Stomach smooth muscle (tissue), 2 donors: Measurements from ENCODE around the gene EFL1.

Experiments used
- H3K27ac ChIP-seq: one replicate; pipeline ENCODE4 v1.7.0; 2013; ENCODE audit warnings: mild to moderate bottlenecking, low read length, inconsistent platforms
- H3K27me3 ChIP-seq, 2 donors: one replicate each; pipeline ENCODE4 v1.7.0; 2013; ENCODE audit warnings: low read length in 2 of 2; ENCODE audit not compliant: insufficient read depth in 2 of 2, control insufficient read depth in 1 of 2
- H3K36me3 ChIP-seq, 2 donors: one replicate each; pipeline ENCODE4 v1.7.0; 2013; ENCODE audit warnings: low read length in 2 of 2; ENCODE audit not compliant: control insufficient read depth in 2 of 2, insufficient read depth in 2 of 2
- H3K4me1 ChIP-seq: one replicate; pipeline ENCODE4 v1.7.0; 2013; ENCODE audit warnings: low read length; ENCODE audit not compliant: control insufficient read depth, insufficient read depth
- H3K4me3 ChIP-seq, 2 donors: one replicate each; pipeline ENCODE4 v1.7.0; 2013; ENCODE audit warnings: low read length in 2 of 2
- H3K9ac ChIP-seq, 2 donors: one replicate each; pipeline ENCODE4 v1.7.0; 2013; ENCODE audit warnings: low read length in 2 of 2, mild to moderate bottlenecking in 1 of 2
- H3K9me3 ChIP-seq, 2 donors: one replicate each; pipeline ENCODE4 v1.7.0; 2013; ENCODE audit warnings: low read length in 2 of 2; ENCODE audit not compliant: control insufficient read depth in 2 of 2
- donor health status: healthy.
- donor health status: Pancreatic carcinoma.

EFL1 gene

DNA sequence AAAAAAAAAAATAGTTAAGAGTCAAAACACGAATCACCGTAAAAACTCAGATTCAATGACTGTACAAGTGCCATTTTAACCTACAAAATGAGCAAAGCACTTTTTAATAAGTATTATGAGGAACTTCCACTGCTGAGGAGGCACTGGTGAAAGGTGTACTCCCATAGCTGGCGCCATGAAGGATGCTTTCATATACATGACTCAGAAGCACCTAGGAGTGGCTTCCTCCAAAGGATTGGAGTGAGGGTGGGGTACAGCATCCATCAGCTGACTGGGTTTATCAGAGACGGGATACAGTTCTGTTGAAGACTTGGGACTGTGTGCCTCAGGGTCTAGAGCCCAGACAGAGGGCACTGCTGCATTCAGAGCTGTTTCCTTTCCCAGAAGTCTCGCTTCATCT lies 155.9 kb downstream of the EFL1 start:
- no peaks in the 10 kb centered on the region for H3K36me3 ChIP-seq
- H3K4me1 ChIP-seq = no peaks in the 10 kb centered on the region
- no peaks in the 10 kb centered on the region for H3K9me3 ChIP-seq
- H3K9ac ChIP-seq = no peak overlapping the region
- H3K27me3 ChIP-seq = peaks cover 0 to 2% of the 10 kb centered on the region in 2 donors
- H3K27ac ChIP-seq = no peak overlapping the region
- no peak overlapping the region for H3K4me3 ChIP-seq

DNA sequence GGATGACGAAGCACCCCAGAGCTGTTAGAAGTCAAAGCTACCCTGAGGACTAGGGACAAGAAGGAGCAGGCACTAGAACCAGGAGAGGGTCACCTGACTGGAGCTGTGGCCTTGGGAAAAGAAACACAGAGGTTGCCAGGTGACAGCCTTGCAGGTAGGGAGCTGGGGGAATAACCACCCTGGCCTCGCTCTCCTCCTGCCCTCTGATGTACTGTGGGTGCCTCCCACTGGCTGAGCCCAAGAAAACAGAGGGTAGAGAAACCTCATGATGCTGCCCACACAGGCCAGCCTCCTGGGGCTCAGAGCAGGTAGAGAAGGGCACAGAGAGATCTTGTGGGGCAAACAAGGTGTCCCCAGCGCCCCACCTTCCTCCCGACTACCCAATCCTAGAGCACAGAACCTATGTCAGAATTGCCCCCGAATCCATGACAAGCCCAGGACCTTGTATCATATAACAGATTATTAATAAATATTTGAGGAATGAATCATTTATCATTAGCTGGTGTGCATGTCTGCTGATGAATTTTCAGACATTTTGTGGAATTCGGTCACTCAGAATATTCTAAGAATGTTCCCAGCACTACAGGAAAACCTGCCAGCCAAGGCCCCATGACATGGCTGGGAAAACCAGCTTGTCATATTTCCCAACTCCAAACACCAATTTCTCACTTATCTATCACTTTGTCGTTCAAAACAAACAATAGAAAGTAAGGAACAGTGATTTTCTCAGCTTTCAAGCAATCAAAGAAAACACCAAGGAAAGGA lies 156.9 kb downstream of the EFL1 start:
- H3K9ac ChIP-seq = no peak overlapping the region

DNA sequence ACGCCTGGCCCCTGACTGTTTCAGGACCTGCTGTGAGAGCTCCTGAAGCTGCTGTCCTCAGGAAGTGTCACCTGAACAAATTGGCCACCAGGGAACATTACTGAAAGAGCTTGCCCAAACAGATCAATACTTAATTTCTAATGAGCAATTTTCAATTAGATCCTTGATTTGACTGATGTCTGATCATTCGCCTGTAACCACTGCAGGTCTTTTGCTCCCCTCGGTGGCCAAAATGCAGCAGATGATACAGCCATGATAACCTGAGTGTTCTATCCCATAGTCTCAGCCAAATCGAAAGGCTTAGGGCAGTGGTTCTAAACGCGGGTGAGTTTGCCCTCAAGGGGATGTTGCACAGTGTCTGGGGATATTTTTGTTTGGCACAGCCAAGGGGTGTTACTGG lies 159.1 kb downstream of the EFL1 start:
- Histone ChIP-seq H3K9me3 (no peaks in the 10 kb centered on the region), H3K36me3 (no peaks in the 10 kb centered on the region)

More for the DNA sequence above, 156.9 kb downstream of the EFL1 start:
- Histone ChIP-seq H3K36me3 (no peaks in the 10 kb centered on the region), H3K4me1 (no peaks in the 10 kb centered on the region), H3K27me3 (peaks cover 0 to 2% of the 10 kb centered on the region in 2 donors), H3K9me3 (no peaks in the 10 kb centered on the region), H3K27ac (no peak overlapping the region), H3K4me3 (no peak overlapping the region)

DNA sequence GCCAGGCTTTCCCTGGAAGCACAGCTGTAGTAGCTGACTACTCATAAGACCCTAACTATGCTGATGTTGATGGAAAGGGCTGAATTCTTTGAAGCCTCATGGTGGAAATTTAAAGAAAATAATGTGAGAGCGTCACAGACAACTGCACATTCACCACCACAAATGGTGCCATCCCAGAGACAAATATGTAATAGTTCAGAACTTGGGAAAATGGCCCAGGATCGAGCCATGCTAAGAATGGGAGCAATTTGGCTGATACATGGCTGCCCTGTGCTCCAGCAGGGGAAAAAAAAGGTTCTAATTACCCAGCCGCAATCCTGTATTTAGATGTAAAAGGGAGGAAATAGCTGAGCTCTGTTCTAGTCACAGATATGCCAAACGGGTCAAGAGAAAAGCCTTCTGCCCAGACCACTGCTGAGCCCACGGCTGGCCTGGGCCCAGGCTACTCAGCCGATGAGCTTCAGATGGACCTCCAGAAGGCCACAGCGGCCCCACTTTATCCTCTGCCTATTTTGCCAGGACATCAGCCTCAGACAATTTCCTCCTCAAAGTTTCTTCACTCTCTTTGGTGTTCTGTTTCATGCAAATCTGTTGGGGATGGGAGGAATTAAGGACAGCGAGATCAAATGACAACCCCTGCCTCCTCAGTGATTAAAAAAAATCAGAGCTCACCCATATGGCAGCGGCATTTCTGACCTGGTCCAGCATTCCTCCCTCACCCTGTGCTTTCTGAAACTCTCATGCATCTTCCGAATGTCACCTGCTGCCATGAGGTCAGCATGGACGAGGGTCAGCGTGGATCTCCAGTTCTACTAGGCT lies 162.2 kb downstream of the EFL1 start:
- Histone ChIP-seq H3K9me3 (no peaks in the 10 kb centered on the region), H3K9ac (no peak overlapping the region), H3K4me1 (no peaks in the 10 kb centered on the region), H3K4me3 (no peak overlapping the region), H3K27me3 (peaks cover 0 to 2% of the 10 kb centered on the region in 2 donors), H3K36me3 (no peaks in the 10 kb centered on the region), H3K27ac (no peak overlapping the region)

More for the DNA sequence above, 159.1 kb downstream of the EFL1 start:
- H3K27ac ChIP-seq = no peak overlapping the region
- H3K4me1 ChIP-seq = no peaks in the 10 kb centered on the region
- no peak overlapping the region for H3K4me3 ChIP-seq
- H3K9ac ChIP-seq = no peak overlapping the region
- H3K27me3 ChIP-seq = peaks cover 0 to 2% of the 10 kb centered on the region in 2 donors

DNA sequence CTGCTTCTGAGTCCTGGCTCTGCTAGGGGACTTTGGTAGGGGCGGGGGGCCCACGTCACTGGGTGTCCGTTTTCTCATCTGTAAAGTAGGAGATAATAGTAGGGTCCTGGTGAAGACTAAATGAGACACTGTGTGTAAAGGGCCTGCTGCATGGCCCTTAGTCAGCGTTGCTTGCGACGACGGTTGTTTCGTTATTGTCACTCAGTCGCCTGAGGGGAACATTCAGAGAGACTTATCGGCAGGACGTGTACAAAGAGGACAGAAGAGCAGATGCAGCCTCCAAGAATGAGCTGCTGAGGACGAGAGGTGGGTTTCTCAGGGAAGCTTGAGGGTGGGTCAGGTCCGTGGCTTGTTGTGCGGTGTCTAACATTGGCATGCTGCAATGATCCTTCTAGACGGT lies 163.9 kb downstream of the EFL1 start:
- Histone ChIP-seq H3K27me3 (peaks cover 0 to 2% of the 10 kb centered on the region in 2 donors), H3K9me3 (peaks cover 0 to 2% of the 10 kb centered on the region in 2 donors), H3K9ac (no peak overlapping the region), H3K27ac (no peak overlapping the region), H3K36me3 (no peaks in the 10 kb centered on the region), H3K4me3 (no peak overlapping the region), H3K4me1 (no peaks in the 10 kb centered on the region)

DNA sequence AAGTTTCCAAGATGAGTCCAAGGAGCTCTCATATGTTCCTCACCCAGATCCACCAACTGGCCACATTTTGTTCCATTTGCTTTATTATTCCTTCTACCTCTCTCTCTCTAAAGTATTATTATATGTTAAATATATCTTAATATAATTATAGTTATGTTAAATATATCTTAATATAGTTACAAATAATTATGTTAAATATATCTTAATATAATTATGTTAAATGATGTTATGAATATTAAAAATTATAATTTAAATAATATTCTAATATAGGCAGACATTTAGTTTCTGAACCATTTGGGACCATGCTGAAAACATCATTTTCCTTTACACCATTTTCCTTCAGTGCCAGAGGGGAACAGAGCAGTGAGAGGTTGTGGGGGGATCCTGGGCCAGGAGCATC lies 166.7 kb downstream of the EFL1 start:
- no peaks in the 10 kb centered on the region for H3K4me1 ChIP-seq
- no peak overlapping the region for H3K27ac ChIP-seq
- no peaks in the 10 kb centered on the region for H3K36me3 ChIP-seq
- no peak overlapping the region for H3K4me3 ChIP-seq
- no peak overlapping the region for H3K9ac ChIP-seq
- peaks cover 0 to 3% of the 10 kb centered on the region in 2 donors for H3K9me3 ChIP-seq
- H3K27me3 ChIP-seq = no peaks in the 10 kb centered on the region

DNA sequence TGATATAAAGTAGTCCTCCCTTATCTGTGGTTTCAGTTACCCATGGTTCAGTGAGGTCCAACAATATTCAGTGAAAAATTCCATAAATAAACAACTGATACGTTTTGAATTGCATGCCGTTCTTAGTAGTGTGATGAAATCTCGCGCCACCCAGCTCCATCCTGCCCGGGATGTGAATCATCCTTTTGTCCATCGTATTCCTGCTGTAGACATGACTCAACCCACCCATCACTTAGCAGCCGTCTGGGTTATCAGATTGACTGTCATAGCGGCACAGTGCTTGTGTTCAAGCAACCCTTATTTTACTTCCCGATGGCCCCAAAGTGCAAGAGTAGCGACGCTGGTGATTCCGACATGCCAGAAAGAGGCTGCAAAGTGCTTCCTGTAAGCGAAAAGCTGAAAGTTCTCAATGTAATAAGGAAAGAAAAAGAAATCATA lies 168.7 kb downstream of the EFL1 start:
- H3K4me3 ChIP-seq = no peak overlapping the region
- peaks cover 0 to 3% of the 10 kb centered on the region in 2 donors for H3K9me3 ChIP-seq
- no peak overlapping the region for H3K9ac ChIP-seq
- H3K27me3 ChIP-seq = no peaks in the 10 kb centered on the region
- no peaks in the 10 kb centered on the region for H3K4me1 ChIP-seq
- no peaks in the 10 kb centered on the region for H3K36me3 ChIP-seq
- no peak overlapping the region for H3K27ac ChIP-seq

DNA sequence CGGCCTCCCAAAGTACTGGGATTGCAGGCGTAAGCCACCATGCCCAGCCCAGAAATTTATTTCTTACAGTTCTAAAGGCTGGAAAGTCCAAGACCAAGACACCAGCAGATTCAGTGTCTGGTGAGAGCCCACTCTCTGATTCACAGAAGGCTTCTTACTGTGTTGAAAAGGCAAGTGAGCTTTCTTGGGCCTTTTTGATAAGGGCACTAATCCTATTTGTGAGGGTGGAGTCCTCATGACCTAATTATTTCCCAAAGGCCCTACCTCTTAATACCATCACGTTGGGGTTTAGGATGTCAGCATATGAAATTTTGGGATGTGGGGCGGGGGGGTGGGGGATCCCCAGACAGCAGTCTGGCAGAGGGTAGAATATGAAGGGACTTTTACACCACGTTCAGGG lies 169.2 kb downstream of the EFL1 start:
- peaks cover 0 to 3% of the 10 kb centered on the region in 2 donors for H3K9me3 ChIP-seq
- H3K27me3 ChIP-seq = no peaks in the 10 kb centered on the region
- no peak overlapping the region for H3K27ac ChIP-seq
- no peaks in the 10 kb centered on the region for H3K4me1 ChIP-seq
- H3K4me3 ChIP-seq = no peak overlapping the region
- H3K36me3 ChIP-seq = no peaks in the 10 kb centered on the region
- H3K9ac ChIP-seq = no peak overlapping the region

DNA sequence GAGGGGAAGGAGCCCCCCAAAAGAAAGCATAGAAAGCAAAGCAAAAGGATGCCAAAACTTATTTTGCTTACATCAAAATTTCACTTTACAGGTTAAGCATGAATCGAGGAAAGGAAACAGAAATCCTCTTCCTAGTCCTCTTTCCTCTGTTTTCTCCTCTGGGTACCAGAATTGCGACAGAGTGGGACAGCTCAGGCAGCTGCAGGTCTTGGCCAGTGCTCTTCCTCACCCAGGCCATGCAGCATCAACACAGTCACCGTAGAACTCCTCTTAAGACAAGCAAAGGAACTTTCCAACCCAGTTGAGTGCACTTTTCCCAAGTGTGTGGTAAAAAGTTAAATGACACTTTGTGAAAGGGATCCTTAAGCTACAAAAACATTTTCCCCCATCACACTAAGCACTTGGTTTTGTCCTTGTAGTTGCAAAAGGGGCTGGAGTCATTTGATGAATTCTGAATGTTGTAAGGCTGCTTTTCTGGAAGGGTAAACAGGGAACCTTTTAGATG lies 170.8 kb downstream of the EFL1 start:
- Histone ChIP-seq H3K4me1 (no peaks in the 10 kb centered on the region), H3K27me3 (no peaks in the 10 kb centered on the region), H3K27ac (no peak overlapping the region), H3K9ac (no peak overlapping the region), H3K4me3 (no peak overlapping the region), H3K36me3 (no peaks in the 10 kb centered on the region), H3K9me3 (peaks cover 0 to 3% of the 10 kb centered on the region in 2 donors)

DNA sequence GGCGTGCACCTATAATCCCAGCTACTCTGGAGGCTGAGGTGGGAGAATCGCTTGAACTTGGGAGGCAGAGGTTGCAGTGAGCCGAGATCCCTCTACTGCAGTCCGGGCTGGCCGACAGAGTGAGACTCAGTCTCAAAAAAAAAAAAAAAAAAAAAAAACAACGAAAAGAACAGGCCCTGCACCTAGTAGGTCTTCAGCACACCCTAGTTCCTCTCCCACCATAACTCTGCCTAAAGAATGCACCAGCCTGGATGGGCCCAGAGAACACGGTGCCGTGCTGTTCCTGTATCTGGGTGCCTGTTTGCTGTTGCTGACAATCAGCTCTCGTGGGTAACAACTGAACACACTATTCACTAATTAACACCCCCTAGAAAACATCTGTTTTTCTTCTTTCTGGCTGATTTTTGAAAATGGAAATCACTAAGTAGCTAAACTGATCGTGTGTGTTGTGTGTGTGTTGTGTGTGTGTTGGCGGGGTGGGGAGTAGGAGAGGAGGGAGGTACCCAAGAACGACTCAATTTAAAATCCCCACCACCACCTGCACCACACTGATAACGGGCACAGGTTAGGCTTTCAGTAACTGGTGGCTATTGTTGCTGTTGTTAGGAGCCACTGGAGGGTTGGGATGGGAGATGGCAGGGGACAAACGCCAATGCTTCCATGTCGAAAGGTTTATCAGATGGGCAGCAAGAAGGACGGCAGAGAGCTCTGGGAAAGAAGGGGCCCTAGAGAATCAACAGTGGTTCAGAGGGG lies 176.1 kb downstream of the EFL1 start:
- no peak overlapping the region for H3K27ac ChIP-seq
- no peak overlapping the region for H3K4me3 ChIP-seq
- H3K27me3 ChIP-seq = no peaks in the 10 kb centered on the region
- H3K4me1 ChIP-seq = no peaks in the 10 kb centered on the region
- H3K9me3 ChIP-seq = no peaks in the 10 kb centered on the region
- no peak overlapping the region for H3K9ac ChIP-seq
- H3K36me3 ChIP-seq = no peaks in the 10 kb centered on the region
